Activated effector memory CD4-positive, alpha-beta T cell treated with anti-CD3 and anti-CD28 coated beads, Interleukin-2, amount 50 U/mL, for 16 hours (primary cell): ENCODE data around the gene GIGYF2.
"Not testable (repeated sequence)": the region's sequence is repeated elsewhere in the genome, so short reads cannot be mapped to it uniquely, and the experiment has no call there.

Experiments used
- DNase-seq: peaks from one replicate; pipeline ENCODE4 v3.0.0-alpha.2; 2020

Gene GIGYF2

DNA sequence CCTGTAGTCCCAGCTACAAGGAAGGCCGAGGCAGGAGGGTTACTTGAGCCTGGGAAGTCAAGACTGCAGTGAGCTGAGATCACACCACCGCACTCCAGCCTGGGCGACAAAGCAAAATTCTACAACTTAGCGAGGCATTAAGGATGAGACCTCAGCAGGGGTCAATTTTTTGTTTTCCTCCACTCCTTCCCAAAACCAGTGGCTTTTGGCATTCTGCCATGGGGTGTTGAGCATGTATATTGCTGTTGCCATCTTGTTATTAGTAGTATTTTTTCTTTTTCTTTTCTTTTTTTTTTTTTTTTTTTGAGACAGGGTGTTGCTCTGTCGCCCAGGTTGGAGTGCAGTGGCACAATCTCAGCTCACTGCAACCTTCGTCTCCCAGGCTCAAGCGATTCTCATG, 8.9 kb upstream of the GIGYF2 start:
- peak; percentile 36 for DNase-seq

DNA sequence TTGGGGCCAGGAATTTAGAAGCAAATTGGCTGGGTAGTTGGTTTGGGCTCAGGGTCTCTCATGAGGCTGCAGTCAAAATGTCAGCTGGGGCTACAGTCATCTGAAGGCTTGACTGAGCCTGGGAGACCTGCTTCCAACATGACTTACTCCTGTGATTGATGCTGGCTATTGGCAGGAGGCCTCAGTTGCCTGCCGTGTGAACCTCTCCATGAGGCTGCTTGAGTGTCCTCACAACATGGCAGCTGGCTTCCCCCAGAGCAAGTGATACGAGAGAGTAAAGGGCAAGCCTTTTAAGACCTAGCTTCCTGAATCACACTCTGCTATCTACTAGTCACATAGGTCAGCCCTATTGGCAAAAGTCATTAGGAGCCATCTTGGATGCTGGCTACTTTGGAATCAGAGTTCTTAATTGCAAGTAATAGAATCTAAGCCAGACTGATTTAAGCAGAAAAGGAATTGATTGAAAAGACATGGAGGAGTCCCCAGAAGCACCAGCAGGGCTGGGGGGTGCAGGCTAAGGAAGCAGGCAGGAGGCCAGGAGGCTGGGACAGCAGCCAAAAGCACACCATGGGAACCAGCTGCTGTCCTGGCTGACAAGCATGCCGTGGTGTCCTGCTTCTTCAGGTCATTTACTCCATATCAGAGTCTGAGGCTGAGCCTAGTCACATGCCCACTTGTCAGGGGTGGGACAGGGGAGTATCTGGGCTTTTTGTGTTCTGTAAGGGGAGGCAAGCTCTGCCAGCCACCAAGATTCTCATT, 7.8 kb upstream of the GIGYF2 start:
- peak; percentile 27 for DNase-seq

DNA sequence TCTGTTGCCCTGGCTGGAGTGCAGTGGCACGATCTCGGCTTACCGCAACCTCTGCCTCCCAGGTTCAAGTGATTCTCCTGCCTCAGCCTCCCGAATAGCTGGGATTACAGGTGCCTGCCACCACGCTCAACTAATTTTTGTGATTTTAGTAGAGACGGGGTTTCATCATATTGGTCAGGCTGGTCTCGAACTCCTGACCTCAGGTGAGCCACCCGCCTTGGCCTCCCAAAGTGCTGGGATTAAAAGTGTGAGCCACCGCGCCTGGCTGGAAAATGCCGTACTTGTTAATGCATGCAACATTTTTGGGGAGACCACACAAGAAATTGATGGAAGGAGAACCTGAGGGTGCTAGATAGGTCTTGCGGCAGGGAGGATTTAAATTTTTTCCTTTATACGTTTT, 6.0 kb upstream of the GIGYF2 start:
- DNase-seq = not testable (repeated sequence)

DNA sequence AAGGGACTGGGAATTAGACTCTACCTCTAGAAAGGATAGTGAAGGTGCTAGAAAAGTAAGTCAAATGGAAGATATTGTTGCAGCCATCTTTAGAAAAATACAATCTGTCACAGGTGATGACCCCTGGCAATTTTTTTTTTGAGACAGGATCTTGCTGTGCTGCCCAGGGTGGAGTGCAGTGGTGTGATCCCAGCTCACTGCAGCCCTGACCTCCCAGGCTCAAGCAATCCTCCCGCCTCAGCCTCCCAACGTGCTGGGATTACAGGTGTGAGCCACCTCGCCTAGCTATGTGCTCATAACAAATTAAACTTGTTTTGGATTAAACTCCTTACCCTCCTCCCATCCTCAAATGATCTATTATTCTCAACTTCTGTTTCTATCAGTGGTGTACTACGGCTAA, 3.8 kb upstream of the GIGYF2 start:
- DNase-seq = no peak

DNA sequence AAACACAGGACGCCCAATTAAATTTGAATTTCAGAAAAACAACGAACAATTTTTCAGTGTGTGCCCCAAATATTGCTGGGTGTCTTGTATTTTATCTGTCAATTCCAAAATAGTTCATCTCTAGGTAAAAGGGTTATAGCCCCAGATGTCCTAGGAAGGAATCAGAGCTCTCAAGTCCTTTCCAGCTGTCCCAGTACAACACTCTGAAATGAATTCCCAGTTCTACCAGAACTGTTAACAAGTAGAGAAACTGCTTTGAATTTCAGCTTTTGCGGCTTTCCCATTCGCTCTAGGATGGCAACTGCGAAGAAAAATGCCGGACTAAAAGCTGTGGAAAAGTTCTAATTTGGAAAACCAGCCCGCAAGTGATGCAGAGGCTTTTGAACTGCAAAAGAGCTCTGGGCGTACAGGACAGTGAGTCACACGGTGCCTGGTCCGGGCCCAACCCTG, 497 bp upstream of the GIGYF2 start:
- DNase-seq = no peak

DNA sequence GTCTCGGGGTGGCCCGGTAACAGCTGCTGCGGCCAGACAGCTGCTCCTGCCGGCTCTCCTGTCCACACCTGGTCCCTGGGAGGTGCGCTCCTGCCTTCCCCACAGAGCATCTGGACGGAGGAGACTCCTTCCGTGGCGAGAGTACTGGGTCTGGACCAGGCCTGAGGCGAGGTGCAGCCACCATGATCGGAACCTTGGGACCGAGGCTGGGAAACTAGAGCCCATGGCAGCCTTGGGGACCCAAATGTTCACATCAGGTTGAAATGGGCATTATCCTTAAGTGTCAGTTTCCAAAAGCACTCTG, 628 bp downstream of the GIGYF2 start:
- DNase-seq = no peak

DNA sequence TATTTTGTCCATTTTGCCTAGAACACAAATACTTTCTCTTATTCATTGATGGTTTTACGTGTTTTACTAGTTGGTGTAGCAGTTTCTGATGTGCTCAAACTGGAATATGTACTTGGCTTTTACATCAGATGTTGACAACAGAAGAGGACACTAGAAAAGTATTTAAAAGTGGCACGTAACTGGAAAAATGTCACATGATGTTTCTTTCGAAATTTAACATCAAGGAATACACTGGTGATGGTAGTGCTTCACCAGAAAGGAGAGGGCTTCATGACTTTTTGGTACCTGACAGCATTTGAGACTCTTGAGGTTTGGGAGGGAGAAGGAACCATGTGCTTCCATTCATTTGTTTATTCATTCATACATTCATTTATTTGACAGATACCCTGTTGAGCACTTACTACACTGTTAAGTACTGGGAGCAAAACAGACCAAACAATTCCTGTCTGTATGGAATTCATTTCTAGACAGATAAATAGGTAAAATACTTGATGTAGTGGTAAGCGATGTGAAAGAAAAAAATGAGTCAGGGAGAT, 1.5 kb downstream of the GIGYF2 start:
- no peak for DNase-seq

DNA sequence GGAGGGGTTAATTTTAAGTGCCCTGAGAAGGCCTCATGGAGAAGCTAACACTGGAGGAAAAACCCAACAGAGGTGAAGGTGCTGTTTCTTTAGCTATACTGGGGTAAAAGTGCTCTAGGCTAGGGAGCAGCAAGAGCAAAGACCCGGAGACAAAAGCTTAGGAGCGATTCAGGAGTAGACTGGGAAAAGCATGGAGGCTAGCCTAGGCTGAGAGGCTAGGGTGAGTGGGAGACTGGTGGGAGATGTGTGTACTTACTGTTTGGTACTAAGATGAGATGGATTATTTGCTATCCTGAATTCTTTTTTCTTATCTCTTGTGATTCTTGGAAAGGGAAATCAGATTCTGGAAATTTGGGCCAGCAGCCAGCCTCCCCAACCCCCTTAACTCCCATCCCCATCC, 2.0 kb downstream of the GIGYF2 start:
- no peak for DNase-seq

DNA sequence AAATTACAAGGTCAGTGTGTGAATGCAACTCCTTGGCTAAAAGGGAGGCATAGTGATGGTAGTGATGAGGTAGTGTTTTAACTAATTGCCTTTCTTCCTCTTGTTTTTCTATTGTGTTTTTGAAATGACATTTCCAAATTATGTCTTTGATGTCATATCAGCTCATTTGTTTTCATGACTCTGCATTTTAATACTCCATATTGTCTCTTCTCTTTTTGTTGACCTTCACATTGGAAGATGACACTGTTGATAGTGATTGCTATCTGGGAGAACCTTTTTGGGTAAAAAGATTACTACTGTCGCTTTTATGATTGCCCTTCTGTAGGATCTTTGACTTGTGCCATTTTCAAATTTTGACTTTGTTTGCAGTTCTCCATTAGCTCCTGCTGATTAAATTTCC, 3.0 kb downstream of the GIGYF2 start:
- no peak for DNase-seq

DNA sequence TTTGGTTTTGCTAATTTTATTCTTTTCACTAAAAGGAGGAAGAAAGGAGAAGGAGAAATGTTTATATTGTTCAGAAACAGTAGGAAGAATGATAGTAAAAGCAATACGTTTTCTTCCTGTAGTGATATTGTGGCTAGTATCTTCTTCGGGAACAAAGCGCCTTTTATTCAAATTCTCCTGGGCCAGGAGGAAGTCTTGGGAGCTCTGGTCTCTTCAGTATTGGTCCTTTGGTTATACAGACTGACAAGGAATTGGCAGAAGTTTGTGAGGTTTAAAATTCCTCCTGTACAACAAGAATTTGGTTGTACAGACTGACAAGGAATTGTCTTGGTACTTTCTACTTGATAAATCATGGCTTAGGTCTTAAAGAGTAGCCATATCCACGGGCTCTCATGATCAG, 9.9 kb downstream of the GIGYF2 start:
- DNase-seq = no peak

DNA sequence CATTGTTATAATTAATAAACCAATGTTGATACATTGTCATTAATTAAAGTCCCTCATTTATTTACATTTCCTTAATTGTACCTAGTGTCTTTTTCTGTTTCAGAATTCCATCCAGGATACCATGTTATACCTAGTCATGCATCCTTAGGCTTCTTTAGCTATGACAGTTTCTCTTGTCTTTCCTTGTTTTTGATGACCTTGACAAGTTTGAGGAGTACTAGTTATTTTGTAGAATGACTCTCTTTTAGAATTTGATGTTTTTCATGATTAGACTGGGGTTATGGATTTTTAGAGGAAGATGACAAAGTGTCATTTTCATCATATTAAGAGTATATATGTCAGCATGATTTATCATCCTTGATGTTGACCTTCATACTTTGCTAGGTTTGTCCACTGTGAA, 16.4 kb downstream of the GIGYF2 start:
- DNase-seq = no peak

DNA sequence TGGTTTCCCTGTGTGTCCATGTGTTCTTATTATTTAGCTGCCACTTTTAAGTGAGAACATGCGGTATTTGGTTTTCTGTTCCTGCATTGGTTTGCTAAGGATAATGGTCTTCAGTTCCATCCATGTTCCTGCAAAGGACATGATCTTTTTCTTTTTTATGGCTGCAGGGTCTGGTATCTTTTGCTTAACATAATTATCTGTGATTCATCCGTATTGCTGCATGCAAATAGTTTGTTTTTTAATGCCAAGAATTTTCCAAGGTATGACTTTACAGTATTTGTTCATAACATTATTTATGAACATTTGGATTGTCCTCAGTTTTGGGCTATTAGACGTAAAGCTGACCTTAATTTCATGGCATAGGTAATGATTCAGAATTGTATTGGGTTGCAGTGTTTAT, 17.8 kb downstream of the GIGYF2 start:
- DNase-seq = no peak

DNA sequence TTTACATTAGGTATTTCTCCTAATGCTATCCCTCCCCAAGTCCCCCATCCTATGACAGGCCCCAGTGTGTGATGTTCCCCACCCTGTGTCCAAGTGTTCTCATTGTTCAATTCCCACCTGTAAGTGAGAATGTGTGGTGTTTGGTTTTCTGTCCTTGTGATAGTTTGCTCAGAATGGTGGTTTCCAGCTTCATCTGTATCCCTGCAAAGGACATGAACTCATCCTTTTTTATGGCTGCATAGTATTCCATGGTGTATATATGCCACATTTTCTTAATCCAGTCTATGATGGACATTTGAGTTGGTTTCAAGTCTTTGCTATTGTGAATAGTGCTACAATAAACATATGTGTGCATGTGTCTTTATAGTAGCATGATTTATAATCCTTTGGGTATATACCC, 22.9 kb downstream of the GIGYF2 start:
- not testable (repeated sequence) for DNase-seq

DNA sequence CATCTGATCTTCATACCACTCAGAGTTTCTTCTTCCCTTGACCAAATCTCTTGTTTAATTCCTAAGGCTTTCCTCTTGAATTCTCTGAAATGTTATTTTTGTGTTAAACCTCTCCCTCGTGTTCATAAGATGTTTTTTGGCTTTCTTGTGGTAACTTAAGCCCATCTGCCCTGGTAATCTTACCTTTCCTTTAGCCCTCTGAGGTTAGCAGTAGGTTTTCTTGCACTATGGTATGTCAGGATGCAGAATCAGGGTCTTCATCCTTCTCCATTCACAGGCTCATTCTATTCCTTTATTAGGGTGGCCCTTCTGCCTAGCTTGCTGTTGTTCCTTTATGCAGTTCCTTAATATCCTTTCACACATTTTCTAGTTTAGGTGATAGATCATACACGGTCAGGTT, 24.1 kb downstream of the GIGYF2 start:
- DNase-seq = no peak

DNA sequence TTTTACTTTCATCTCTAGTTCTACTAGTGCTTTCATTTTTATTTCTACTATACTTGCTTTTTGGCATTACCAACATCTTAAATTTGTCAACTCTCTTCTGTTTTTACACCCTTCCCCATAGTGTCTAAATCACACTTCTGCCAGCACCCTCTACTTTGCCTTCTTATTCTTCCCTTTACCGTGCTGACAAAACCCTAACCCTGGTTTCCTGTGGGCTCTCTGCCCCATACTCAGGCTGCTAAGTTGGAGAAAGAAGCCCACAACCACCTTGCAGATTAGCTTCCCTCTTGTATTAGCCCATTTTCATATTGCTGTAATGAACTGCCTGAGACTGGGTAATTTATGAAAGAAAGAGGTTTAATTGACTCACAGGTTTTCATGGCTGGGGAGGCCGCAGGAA, 24.8 kb downstream of the GIGYF2 start:
- no peak for DNase-seq

DNA sequence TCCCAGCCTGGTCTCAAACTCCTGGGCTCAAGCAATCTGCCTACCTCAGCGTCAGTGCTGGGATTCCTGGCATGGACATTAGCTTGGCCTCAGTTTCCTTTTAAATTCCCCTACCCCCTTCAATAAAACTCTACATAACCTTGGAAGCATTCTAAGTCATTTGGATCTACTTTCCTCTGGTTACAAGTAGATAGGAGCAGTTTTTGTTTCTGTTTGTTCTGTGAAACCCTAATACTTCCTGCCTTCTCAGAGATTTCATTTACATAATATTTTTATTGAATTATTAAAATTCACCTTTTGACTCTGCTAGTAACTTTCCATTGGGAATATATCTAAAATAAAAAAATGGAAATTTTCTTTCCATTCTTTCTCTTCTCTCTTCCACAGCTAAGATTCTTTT, 25.9 kb downstream of the GIGYF2 start:
- DNase-seq = no peak

DNA sequence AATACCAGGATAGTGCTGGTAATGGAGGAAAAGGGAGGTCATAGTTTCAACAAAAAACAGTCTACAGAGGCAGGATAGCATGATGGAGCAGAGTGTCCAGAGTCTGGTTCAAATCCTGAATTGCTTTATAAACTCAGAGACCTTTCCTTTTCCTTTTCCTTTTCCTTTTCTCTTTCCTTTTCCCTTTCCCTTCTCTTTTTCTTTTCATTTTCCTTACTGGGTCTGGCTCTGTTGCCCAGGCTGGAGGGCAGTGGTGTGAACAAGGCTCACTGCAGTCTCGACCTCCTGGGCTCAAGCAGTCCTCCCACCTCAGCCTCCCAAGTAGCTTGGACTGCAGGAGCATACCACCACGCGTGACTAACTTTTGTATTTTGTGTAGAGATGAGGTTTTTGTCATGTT, 31.7 kb downstream of the GIGYF2 start:
- no peak for DNase-seq

DNA sequence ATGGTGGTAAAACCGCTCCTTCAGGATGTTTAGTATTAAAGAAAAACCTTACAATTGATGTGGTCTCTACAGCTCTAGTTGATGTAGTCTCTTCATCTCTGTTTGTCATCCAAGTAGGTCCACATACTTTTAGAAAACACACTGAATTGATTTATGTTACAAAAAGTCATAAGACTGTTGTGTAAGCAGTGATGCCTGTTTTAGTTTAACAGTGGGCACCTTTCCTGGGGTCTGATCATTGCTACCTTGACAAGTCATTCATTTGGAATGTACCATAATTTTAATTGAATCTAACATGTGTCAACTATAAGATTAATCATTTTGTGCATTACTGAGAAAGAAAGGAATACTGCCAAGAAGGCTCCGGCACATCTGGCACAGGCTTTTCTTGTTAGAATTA, 34.3 kb downstream of the GIGYF2 start:
- DNase-seq = no peak

DNA sequence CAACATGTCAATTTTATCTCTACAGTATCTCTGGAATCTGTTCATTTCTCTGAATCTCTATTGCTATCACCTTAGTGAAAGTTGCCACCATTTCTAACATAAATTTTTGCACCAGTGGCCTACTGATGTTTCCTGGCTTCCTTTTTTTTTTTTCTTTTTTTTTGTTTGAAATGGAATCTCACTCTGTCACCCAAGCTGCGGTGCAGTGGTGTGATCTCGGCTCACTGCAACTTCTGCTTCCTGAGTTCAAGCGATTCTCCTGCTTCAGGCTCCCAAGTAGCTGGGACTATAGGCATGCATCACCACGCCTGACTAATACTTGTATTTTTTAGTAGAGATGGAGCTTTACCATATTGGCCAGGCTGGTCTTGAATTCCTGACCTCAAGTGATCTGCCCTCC, 44.2 kb downstream of the GIGYF2 start:
- DNase-seq = no peak

DNA sequence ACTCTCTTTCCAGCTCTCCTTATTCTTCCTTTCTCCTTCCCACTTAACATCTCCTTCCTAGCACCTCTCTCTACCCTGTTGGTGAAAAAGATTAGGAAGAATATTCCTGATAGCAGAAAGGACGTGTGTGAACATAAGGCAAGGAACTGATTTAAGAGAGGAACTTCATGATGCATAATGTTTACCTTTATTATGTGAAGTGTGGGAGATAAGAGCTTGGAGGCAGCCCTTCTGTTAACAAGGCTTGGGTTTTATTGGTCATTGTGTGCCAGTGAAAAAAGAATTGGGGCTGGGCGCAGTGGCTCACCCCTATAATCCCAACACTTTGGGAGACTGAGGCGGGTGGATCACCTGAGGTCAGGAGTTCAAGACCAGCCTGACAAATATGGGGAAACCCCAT, 44.8 kb downstream of the GIGYF2 start:
- DNase-seq = no peak

DNA sequence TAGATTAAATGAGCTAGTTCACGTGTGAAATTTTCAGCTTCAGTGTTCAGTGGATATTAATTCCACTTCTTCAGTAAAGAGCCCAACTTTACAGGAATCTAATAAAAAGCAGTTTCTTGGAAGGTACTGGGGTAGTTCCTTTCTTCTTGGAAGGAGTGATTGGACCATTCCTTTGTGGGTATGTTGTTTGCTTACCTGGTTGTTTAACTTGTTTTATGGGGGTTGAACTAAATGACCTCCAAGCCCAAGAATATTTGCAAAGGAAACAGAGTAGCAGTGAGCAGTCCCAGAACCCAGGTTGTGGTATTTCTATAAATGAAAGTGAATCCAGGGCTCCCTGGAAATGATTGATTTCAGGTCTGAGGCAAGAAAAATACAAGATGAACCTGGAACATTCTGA, 47.8 kb downstream of the GIGYF2 start:
- no peak for DNase-seq

DNA sequence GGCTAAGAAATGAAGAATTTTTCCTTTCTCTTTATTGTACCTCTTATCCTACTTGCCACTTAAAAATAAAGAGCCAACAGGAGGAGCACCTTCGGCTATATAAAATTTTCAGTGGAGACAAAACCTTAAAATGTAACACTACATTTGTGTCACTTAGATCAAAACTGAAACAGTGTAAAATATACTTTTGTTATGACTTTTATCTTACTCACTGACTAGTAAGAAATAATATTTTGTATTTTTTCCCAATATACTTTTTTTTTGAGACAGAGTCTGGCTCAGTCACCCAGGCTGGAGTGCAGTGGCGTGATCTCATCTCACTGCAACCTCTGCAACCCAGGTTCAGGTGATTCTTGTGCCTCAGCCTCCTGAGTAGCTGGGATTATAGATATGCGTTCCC, 50.9 kb downstream of the GIGYF2 start:
- no peak for DNase-seq

DNA sequence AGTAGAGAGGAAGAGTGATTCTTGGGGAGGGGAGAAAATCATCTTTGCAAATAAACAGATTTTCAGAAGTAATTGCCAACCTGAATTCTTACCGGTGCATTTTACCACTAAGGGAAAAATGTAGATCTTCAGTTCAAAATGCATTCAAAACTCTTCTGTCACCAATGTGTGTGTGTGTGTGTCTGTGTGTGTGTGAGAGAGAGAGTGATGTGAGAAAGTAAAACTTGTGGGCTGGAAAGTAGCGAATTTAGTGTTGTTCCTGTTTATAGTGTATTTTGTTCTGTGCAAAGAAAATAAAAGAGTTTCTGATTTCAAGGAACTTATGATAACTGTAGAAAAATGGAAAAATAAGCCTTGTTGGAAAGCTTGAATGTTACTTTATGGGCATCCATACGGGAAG, 52.2 kb downstream of the GIGYF2 start:
- no peak for DNase-seq

DNA sequence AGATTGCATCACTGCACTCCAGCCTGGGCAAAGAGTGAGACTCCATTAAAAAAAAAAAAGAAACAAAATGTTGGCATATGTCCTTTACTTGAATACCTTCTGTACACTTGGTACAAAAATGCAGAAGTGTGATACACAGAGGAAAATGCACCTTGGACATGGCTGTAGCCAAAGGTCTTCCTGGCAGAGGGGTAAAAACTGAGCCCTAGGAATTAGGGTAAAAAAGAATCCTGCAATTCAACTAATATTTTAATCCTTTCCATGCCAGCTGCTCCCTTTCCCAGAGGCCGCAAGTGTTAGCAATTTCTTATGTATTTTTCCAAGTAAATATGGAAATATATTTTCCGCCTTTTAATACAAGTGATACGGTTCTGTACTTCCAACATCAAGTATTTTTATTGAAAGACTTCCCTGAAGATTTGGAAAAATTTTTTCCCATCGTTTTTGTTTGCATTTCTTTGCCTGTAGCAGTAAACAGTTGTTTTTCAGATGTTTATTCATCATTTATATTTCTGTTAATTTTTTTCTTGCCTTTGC, 53.1 kb downstream of the GIGYF2 start:
- no peak for DNase-seq

DNA sequence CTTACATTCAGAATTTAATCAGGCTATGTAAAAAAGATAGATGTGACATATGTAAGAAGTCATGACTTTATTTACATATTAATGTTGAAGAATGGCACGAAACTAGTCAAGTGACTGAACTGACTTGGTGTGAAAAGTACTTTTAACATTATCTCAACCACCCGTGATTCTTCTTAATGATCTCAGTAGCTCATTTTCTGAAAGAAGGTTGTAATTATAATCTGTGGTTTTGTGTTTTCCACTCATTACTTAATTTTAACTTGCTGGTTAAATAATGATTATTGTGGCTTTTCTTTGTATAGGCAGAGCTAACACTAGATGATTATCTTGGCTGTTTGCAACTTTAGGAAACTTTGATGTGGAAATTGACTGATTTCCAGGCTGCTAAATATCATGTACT, 60.8 kb downstream of the GIGYF2 start:
- no peak for DNase-seq
